HG03039 (cell line): ENCODE data around the gene FAM9B.

Experiments
- ATAC-seq: cut with Tn5 transposase; IDR thresholded peaks from one replicate; pipeline ENCODE4 v1.9.1; 2021; ENCODE audit warnings: mild to moderate bottlenecking, moderate library complexity; ENCODE audit not compliant: unreplicated experiment

The FAM9B gene

GRCh38 chrX:8981723-8982122 lies 52.2 kb downstream of the FAM9B start:
- no peak for ATAC-seq

- no peak for ATAC-seq
Measured at GRCh38 chrX:8980756-8981155, 53.2 kb downstream of the FAM9B start.
